HG03066 (cell line): ENCODE data around the gene ARFGEF2.
"Not testable (repeated sequence)": the region's sequence is repeated elsewhere in the genome, so short reads cannot be mapped to it uniquely, and the experiment has no call there.

Experiments used
- ATAC-seq: cut with Tn5 transposase; IDR thresholded peaks from one replicate; pipeline ENCODE4 v1.9.1; 2021; ENCODE audit warnings: low read depth; ENCODE audit not compliant: unreplicated experiment

ARFGEF2 gene

GRCh38 chr20:48984575-48985219 is 63.2 kb downstream of the ARFGEF2 start:
- no peak for ATAC-seq

- ATAC-seq, result no peak
These were observed 65.4 kb downstream of the ARFGEF2 start for GRCh38 chr20:48986899-48987298.

DNA sequence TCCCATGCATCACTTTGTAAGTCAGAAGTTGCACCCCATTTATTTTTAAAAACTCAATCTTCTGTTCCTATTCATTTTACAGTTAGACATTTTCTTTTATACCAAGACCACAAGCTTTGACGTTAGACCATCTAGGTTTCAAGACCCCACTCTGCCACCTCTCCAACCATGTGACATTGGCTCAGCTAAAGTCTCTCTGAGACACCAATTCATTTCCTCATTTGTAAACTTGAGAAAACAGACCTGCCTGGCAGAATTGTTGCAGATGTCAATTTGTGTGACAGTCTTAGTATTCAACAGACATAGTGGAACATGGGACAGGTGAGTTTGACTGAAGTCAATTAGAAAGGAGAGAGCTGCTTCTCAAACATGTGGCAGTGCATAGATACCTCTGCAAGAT is 69.0 kb downstream of the ARFGEF2 start:
- no peak for ATAC-seq

DNA sequence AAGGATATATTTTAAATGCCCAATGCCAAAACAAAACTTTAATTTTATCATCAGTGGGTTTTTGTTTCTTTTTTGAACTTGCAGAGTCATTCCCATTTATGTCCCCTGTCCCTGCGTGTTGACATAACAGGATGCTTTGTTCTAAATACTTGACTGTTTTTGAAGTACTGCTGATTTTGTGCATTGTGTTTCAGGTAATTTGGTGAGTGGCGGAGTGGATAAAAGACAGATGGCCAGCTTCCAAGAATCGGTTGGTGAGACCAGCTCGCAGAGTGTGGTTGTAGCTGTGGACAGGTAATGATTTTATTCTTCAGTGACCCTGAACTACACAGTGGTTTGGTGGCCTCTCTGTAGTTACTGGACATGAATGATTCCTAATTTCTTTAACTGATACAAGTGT is 74.1 kb downstream of the ARFGEF2 start:
- ATAC-seq, result no peak

DNA sequence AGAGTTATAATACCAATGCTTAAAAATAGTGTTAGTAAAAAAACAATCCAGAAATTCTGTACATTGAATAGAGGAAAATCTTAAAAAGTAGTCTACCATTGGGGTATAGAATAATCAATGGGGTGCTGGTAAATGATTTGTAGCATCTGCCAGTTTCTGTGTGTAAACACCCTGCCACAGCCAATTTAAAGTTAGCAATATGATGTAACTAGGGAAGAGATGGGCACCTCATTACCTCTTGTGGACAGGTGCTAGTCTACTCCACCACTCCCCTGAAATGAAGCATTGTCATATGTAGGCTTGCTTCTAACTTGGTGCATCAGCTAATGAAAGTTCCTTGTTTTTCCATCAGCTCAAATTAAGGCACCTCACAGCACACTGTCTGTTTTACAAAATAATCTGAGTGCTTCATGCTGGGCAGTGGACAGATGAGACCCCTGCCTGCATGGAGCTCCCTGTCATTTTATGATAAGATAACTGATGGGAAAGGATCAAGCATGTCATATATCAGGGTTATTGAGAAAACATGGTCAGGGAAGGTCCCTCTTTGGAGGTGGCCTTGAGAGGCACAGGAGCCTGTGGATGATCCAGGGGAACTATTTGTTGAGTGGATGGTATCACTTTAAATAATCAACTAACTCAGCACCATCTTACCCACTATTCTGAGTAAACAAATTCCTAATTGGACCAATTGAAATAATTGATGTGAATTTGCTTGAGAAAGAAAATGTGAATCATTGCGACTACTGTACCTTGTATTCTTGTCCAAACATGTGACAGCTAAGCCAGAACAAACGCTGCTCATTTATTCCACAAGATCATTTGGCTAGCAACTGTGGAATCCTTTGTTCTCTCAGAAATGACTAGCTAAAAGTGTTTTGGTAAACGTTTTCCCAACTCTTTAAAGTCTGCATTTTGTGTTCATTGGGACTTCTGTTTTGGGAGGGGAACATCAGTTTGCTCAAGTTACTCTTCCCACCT is 78.7 kb downstream of the ARFGEF2 start:
- no peak for ATAC-seq

DNA sequence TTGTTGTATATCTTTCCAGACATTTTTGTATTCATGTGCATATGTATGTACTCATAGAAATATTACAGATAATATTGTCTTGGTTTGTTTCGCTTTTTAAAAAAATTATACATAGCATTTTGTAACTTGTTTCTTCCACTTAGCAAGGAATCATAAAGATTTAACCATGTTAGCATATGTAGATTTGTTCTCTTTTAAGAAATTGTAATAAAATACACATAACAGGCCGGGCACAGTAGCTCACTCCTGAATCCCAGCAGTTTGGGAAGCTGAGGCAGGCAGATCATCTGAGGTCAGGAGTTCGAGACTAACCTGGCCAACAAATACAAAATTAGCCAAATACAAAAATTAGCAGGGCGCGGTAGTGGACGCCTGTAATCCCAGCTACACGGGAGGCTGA is 80.2 kb downstream of the ARFGEF2 start:
- no peak for ATAC-seq

GRCh38 chr20:49006446-49006980 is 85.0 kb downstream of the ARFGEF2 start:
- no peak for ATAC-seq

DNA sequence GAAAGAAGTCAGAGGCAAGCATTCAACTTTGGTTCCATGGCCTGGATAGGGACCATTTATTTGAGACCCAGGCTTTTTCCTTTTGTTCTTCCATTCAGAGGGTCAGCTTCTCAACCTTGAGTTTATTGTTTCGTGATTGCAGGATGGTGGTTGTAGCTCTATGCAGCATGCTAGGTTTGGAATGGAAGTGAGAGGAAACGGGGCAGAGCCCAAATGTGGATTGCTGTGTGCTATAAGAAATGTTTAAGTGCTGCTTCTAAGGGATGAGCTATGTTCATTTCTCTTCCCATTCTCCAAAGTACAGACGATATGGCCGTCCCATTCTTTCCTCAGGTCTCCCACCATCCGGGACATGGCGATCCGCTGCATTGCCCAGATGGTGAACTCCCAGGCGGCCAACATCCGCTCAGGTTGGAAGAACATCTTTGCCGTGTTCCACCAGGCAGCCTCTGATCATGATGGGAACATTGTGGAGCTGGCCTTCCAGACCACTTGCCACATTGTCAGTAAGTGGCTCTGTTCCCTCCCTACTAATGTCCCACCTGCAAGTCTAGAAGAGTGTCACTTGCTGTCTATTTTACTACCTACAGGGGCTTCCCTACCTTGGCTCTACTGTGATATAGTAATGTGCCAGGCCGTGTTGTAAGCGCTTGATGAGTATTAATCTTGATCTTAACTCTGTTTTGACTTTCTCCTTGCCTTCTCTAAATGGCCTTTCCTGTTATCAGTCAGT is 88.6 kb downstream of the ARFGEF2 start:
- ATAC-seq, result no peak

DNA sequence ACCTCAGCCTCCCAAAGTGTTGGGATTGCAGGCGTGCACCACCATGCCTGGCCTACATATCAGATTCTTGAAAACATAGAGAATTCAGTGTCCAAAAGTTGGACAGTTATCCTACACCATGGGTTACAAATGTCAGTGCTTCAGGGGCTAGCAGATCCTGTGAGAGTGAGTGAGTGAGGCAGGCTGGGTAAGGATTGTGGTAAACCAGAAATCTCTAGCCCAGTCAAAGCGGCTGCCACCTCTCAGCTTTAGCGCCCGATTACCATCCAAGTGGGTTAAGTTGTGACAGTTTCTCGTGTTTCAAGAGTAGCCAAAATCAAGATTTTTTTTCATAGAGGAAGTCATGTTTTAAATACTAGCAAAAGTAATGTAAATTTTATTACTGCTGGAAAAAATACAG is 102.7 kb downstream of the ARFGEF2 start:
- no peak for ATAC-seq

DNA sequence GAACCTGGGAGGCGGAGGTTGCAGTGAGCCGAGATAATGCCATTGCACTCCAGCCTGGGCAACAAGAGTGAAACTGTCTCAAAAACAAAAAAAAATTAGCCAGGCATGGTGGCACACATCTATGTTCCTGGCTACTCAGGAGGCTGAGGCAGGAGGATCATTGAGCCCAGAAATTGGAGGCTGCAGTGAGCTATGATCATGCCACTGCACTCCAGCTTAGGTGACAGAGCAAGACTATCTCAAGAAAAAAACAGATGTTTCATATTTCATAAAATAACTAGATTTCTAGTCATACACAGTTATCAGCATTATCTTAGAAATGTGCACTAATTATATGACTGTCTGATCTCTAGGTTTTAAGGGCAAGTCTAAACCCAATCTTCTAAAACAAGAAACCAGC is 106.7 kb downstream of the ARFGEF2 start:
- ATAC-seq, result not testable (repeated sequence)

GRCh38 chr20:49028684-49029083 is 107.2 kb downstream of the ARFGEF2 start:
- no peak for ATAC-seq

- no peak for ATAC-seq
These were observed 107.7 kb downstream of the ARFGEF2 start for GRCh38 chr20:49029203-49029602.

DNA sequence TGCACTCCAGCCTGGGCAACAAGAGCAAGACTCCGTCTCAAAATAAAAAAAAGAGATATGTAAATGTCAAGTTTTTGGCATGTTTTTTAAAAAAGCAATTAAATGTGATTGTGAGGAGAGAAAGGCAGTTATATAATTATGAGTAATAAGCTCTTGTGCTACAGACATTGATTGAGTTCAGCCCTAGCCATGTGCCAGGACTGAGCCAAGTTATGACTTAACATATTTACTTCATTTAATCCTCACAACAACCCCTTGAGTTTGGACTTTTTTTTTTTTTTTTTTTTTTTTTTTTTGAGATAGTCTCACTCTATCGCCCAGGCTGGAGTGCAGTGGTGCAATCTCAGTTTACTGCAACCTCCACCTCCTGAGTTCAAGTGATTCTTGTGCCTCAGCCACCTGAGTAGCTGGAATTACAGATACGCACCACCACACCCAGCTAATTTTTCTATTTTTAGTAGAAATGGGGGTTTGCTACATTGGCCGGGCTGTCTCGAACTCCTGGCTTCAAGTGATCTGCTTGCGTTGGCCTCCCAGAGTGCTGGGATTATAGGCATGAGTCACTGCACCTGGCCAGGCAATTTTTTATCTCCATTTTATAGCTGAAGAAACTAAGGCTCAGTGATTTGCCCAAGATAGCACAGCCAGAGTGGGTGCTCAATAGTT is 109.6 kb downstream of the ARFGEF2 start:
- no peak for ATAC-seq

DNA sequence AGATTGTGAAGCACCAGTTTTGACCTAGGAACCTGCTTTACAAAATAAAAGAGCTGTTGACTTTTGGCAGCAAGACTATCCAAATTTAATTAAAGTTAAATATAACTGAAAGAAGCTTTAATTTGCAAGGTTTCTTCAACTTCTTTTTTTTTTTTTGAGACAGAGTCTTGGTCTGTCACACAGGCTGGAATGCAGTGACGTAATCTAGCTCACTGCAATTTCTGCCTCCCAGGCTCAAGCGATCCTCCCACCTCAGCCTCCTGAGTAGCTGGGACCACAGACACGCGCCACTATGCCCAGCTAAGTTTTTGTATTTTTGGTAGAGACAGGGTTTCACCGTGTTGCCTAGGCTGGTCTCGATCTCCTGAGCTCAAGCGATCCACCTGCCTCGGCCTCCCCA is 110.9 kb downstream of the ARFGEF2 start:
- no peak for ATAC-seq

- no peak for ATAC-seq
These were observed 112.7 kb downstream of the ARFGEF2 start for GRCh38 chr20:49034070-49034732.

DNA sequence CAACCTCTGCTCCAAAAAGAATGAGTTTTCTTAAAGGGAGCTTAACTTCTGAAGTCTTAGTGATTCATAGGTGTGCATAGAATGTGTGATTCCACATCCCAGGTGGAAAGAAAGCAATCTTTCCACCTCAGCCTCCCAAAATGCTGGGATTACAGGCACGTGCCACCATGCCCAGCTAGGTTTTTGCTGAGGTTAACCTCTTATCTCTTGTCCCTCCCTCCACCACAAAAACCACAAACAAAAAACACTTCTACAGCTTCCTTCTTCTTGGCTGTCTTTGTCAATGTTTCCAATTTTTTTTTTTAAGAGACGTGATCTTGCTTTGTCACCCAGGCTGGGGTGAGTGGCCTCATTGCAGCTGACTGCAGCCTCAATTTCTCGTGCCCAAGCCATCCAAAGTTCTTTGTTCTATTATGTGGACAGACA is 116.5 kb downstream of the ARFGEF2 start:
- no peak for ATAC-seq

GRCh38 chr20:49039854-49040253 is 118.3 kb downstream of the ARFGEF2 start:
- no peak for ATAC-seq

DNA sequence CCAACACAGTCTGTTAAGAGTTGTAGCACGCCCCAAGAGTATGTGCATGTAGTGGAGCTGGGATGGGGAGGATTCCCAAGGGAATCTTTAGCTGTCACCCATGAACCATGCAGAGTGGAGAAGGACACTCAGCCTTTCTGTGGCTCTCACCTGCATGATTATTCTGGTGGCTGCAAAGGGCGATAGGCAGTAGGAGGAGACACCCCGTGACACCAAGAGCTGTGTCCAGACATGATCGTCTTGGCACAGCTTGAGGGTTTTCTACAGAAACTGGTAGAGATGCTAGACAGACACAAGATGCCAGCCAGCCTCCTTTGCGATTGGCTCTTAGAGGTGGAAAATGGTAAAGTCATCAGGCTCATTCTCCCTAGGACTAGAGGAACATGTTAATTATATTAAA is 121.5 kb downstream of the ARFGEF2 start:
- ATAC-seq, result no peak

GRCh38 chr20:49045440-49046086 is 124.1 kb downstream of the ARFGEF2 start:
- ATAC-seq, result no peak
